ENCODE measurements around the gene PRKCA. TPM values are rescaled to one million over a fixed set of nuclear protein-coding genes. Genes with fewer than 3 reads are reported as not detected.

The PRKCA gene
- total RNA-seq, 2 donors from 2014 or later = 6.4 to 7.7 TPM

DNA sequence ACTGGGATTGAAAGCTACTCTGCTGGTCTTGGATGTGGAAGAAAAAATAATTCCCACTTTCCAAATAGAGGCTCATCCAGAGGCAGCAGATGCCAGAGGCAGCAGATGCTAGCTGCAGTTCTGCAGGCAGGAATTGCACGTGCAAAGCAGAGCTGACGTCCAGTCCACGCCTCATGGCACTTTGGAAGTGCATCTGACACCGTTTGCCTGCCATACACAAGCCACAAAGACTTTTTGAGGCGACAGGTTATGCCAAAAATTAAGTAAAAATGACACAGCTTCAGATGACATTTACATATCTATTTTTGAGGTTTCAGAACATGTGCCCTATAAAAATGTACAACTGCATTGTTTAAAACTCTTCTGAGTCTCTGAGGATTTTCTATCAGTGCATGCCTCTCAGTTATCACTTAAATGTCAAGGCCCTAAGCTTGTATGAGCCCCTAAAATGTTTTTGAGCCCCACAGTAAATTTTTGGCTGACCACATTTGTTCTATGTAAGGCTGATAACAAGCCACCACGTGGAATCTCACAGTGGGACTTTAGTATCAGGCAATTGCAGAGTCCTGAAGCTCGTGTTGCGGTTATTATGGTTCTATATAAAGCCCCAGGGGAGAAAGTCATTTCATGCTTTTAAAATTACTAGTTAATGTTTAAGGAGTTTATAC is 239.2 kb downstream of the PRKCA start:
- no peak for DNase-seq
- ATAC-seq = no peak
- intact Hi-C loops (cut with DNase I) = no loop called here

DNA sequence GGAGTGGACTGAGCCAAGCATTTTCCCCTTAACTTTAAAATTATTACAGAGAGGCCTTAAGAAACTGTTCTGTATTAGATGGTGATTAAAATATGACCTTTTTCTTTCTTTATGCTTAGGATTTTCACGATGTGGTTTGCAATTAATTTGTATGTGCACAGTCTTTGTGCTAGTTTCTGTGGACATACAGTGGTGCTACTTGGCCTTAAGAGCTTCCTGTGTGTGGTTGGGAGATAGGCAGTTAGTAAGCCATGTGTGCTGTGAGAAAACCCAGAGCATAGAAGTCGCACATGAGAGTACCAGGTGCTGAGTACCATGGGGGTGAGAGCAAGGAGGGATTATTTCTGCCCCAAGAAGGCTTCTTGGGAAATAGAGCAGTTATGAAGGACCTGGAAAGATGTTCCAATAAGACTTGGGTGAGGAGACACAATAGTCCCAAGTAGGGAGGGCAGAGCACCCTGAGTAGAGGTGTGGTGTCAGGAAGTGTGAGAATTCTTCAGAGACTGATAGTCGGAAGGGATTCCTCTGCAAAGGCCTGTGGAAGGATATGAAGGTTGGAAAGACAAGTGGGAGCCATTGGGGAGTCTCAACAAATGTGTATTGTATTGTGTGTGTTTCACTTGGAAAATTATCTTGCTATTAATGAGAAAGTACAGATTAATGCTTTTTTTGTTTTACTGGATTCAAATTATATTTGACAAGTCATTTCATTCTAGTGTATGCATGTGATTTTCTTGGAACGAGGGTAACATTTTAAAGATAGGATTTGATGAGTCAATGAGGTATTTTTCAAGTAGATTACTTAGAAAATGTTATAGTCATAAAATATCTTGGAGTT is 239.9 kb downstream of the PRKCA start:
- no peak for ATAC-seq
- intact Hi-C loops (cut with DNase I) = no loop called here
- DNase-seq = no peak

DNA sequence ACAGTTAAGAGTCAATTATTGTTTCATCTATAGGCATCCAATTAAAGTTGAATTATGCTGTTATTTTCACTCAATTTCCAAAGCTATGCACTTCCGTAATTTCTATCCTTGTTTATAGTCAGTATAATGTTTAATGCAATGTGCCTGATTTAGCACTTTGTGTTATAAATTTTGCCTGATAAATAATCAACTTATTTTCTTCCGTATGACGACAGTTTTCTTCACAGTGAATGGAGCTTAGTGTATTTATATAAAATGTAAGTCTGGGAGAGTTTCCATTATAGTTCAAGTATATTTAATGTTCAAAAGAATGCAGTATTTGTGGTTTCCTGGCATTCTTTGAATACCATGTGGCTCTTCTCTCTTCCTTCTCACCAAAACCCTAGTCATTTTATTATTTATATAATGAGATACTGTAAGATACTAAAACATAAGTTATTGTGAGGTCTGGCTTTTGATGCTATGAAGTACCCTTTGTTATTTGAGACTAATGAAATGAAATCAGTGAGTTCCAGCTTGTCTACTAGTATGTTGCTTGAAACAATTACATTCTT is 240.6 kb downstream of the PRKCA start:
- DNase-seq = no peak
- intact Hi-C loops (cut with DNase I) = no loop called here
- no peak for ATAC-seq

DNA sequence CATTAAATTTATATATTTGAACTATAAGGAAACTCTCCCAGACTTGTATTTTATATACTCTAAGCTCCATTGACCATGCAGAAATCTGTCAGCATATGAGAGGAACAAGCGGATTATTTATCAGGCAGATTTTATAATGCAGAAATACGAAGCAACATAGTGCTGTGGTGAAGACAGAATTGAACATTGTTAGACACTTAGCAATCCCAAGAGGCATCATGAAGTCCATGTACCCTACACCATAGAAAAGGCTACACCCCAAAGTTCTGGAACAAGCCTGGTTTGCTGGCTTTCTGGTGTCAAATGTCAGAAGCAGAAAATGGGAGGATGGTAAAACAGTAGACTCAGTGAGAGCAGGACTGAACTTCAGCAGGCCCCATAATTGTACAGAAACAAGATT is 241.1 kb downstream of the PRKCA start:
- no peak for DNase-seq
- ATAC-seq = no peak
- intact Hi-C loops (cut with DNase I) = no loop called here

DNA sequence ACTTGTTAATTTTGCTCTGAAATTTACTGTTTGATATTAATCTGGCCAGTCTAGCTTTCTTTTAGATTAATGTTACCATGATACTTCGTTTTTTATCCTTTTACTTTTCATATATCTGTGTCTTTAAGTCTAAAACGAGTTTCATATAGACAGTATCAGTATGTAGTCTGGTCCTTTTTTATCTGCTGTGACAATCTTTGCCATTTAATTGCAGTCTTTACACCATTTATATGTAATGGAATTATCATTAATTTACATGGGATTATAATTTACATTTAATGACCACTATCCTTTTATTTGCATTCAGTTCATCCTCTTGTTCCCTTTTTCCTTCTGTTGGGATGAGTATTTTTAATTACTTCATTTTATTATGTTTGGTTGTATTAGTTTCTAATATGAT is 243.5 kb downstream of the PRKCA start:
- DNase-seq (no peak), ATAC-seq (no peak)
- intact Hi-C loops (cut with DNase I) = no loop called here

DNA sequence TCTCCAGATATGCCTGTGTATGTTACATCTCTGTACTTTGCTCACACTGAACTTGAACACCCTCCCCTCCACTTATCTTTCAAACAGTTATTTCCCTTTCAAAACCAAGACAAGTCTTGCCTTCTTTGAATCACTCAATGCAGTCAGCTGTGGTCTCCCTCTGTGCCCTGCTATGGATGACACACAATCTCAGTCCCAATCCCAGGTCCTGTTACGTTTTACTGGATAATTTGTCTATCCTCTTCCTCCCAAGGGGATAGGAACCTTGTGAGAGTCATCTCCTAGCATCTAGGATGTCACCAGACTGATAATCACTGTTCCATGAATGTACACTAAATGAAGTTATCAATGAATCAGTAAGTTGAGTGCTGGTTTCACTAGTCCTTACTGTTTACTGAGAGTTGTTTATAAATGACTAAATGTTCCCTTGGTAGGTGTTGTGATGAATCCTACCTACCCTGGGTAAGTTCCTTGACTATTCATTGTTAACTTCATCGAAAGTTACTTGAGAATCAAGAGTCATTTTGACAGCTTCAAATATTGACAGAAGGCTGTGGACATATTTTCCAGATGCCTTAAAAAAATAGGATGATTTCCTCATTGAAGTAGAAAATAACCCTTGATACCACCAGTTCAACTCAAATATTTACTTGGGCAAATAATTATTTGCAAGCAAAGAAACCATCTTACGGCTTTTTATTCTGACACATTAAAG is 244.9 kb downstream of the PRKCA start:
- DNase-seq (no peak), ATAC-seq (no peak)
- intact Hi-C loops (cut with DNase I) = no loop called here

DNA sequence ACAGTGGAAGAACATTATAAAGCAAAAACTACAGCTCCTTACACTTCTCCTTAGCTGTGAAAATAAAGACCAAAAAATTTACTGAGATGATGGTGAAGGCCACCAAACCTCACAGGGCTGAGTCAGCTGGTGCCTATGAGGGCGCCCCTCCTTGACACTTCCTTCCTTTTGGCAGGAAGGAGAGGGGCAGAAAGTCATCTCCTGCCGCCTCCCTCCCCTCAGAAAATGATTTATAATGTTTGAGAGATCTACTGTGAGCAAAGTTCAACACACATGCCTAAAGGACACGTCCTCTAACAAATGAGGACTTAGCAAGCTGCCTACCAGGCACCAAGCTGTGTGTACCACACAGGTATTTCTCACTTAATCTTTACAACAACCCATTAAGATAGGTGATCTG is 245.7 kb downstream of the PRKCA start:
- intact Hi-C loops (cut with DNase I) = no loop called here
- DNase-seq = no peak
- no peak for ATAC-seq

DNA sequence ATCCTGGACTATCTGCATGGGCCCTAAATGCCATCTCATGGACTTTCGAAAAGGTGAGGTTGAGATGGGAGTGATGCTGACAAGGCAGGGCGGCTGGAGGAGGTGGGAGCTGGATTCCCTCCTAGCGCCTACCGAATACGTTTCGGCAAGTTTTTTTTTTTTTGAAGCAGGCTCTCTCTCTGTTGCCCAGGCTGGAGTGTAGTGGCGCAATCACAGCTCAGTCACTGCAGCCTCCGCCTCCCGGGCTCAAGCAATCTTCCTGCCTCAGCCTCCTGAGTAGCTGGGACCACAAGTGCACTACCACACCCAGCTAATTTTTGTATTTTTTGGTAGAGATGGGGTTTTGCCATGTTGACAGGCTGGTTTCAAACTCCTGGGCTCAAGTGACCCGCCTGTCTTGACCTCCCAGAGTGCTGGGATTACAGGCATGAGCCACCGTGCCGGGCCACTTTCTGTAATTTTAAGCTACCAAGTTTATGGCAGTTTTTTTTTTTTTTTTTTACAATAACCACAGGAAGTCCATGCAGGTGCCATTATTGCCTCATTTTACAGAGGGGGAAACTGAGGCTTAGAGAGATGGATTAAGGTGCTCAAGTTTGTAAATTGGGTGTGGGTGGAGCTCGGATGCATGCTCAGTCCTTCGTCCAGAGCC is 246.4 kb downstream of the PRKCA start:
- DNase-seq (no peak), ATAC-seq (no peak)
- intact Hi-C loops (cut with DNase I) = no loop called here

DNA sequence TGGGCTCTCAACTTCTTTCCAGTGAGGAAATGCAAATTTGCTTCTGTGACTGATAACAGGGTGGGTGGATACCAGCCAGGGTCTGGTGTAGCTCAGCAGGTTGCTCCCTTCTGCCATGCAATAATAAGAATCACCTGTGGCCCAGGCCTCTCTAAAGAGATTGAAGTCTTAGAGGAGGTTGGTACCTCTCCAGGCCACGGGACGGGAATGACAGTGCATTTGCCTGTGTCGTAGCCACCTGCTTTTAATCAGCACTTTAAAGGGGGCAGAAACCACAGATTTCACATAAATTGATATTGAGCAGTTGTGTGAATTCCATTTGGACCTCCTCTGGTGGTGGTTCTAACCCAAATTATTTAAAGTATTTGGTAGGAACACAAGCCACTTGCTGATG is 246.9 kb downstream of the PRKCA start:
- intact Hi-C loops (cut with DNase I) = no loop called here
- no peak for DNase-seq
- no peak for ATAC-seq

DNA sequence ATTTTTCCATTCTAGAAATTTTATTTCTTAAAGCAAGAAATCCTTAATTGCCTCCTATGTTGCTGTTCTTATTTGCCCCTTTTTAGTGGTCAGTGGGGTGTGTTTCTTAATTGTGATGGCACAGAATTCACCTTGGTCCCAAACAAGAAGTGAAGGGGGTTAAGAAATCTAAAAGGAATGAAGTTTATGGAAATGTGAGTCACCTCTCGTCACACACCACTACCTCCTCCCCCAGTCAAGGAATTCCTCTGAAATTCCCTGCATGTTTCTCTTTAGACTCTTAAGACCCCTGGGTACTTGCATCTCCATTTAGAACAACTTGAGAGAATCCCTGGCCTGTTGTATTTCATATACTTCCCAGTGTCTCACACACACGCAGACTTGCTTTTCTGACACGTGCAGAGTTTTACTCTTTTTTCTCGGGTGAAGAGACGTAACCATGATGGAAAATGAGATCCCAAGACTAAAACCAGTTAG is 247.4 kb downstream of the PRKCA start:
- intact Hi-C loops (cut with DNase I) = no loop called here
- DNase-seq (no peak), ATAC-seq (no peak)

DNA sequence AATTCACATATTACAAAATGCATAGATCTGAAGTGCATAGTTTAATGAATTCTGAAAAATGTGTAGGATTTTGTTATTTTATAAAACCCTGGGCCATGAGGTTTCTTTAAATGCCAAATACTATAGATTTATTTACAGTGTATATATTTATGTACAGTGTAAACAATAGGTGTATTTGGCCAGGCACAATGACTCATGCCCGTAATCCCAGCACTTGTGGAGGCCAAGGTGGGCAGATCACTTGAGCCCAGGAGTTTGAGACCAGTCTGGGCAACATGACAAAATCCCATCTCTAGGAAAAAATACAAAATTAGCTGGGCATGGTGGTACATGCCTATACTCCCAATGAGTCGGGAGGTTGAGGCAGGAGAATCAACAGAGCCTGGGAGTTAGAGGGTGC is 249.4 kb downstream of the PRKCA start:
- intact Hi-C loops (cut with DNase I) = no loop called here
- no peak for ATAC-seq

DNA sequence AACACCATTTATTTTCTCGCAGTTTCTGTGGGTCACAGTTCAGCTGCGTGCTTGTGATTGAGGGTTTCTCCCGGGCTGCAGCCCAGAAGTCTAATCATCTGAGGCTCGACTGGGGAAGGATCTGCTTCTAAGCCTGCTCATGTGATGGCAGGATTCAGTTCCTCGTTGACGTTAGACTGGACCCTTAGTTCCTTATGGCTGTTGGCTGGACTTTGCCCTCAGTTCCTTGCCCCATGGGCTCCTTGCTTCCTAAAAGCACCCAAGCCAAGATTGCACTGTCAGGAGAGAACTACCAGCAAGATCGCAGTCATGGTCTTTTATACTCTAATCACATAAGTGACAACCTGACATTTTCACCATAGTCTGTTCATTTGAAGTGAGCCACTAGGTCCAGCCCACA is 250.0 kb downstream of the PRKCA start:
- DNase-seq (no peak), ATAC-seq (peak in 1 of 2 donors; percentile 30)
- intact Hi-C loops (cut with DNase I) = no loop called here

More for the DNA sequence above, 249.4 kb downstream of the PRKCA start:
- DNase-seq = no peak

DNA sequence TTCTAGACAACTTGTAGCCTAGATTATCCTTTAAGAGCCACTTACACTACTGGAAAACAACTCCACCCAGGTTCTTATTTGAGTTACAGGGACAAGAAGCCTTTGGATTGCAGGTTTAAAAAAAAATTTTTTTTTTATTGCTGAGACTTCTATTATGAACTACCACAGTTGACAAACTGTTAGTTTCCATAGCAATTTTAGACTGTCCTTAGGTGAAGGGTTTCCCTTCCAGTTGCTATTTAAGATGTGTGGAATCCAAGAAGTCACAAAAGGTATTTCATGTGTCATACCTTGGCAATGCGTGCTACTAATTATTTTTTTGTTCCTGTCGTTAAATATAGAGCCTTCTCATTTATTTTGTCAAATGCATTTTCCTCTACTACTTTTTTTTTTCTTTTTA is 253.2 kb downstream of the PRKCA start:
- ATAC-seq (no peak), DNase-seq (no peak)
- intact Hi-C loops (cut with DNase I) = no loop called here

DNA sequence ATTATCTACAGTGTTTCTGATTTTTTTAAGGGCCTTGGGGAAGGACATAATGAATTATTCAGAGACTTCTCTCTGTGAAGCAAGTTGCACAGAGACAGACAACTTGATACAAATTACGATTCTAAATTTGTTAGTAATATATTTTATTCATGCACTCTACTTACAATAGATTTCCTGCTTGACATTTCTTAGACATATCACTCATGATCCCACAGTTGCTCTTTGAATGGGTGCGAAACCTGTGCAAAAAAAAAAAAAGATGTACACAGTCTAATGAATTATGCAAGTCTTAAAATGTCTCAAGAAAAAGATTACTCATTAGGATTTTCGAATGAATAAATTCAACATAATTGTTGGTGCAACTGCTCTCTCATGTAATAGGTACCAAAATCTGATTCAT is 254.8 kb downstream of the PRKCA start:
- intact Hi-C loops (cut with DNase I) = no loop called here
- ATAC-seq (no peak), DNase-seq (no peak)

DNA sequence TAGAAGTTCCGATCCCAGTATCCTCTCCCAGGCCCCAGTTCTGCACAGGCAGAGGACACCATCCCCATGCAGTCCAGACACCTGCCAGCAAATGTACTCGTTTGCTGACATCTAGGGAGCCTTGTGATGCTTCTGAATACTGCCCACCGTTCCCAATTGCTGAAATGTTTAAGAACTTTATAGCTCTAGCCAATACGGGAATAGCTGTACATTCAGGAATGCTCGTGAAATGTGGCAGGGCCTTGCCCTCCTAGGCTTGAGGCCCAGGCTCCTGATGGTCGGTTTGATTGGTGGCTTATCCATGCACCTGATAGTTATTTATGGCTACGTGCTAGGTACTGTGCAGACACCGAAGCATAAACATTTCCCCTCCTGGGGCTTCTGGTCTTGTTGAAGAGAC is 255.5 kb downstream of the PRKCA start:
- no peak for ATAC-seq
- no peak for DNase-seq
- intact Hi-C loops (cut with DNase I) = no loop called here

DNA sequence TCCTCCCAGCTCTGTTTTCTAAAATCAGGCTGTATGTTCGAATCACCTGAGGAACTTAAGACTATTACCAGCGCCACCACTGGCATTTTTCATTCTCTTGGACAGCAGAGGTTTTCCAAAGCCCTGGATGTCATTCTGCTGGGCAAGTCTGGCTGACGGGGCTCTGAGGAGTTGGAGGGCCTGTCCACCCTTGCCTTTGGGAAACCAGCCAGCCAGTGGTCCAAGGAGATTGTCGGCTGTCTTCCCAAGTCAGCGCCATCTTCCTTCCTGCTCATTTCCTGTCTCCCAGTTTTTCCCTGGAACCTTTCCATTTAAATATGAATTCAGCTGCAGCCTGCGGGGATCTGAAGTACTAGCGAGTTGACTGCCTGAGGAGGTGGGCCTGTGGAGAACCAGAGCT is 258.3 kb downstream of the PRKCA start:
- ATAC-seq = no peak
- intact Hi-C loops (cut with DNase I) = loop anchor here in 1 of 2 donors (10.0 kb wide), 1 partner anchor 306 kb away; no protein-coding TSS in a partner anchor

DNA sequence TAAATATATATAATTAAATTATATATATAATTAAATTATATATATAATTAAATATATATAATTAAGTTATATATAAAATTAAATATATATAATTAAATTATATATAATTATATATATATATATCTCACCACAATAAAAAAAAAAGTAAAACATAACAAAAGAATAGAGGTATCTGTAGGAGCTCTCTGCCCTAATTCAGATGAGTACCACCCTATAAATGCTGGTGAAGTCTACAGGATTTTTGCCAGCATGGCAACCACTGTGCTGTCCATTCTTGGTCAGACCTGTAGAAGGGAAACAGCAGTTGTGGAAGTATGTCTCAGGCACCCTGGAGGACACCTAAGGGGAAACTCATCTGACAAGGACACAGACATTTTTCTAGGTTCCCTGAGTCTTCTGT is 259.7 kb downstream of the PRKCA start:
- ATAC-seq (no peak), DNase-seq (no peak)
- intact Hi-C loops (cut with DNase I) = loop anchor here in 1 of 2 donors (10.0 kb wide), 1 partner anchor 307 kb away; no protein-coding TSS in a partner anchor

More for the DNA sequence above, 258.3 kb downstream of the PRKCA start:
- DNase-seq = no peak

DNA sequence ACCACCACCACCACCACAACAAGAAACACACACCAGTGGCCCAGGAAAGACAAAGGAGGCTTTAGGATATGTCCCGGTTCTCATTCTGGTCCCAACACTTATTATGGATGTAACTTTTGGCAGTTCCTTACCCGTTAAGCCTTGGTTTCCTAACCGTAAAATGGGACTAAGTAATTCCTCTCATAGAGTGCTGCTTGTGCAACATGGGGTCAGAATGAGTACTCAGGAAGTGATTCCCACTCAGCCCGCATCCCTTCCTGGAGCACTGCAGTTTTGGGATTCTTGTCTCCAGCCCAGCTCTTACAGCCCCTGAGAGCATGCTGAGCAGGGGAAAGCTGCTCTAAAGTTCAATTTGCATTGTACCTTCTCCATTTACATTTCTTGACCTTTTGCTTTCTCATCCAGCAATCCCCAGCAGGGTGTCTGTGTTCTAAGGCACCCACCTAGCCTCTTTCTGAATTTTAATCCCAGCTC is 262.6 kb downstream of the PRKCA start:
- no peak for DNase-seq
- ATAC-seq = no peak
- intact Hi-C loops (cut with DNase I) = loop anchor here in 1 of 2 donors (5.0 to 10.0 kb wide), 2 partner anchors 263 to 310 kb away; partner anchors contain the start of gene PRKCA

Data from left cardiac atrium (tissue), 4 donors.